ENCODE results near the gene RHOBTB1. TPM values are rescaled to one million over a fixed set of nuclear protein-coding genes. Genes with fewer than 3 reads are reported as not detected.

The RHOBTB1 gene
- total and polyA plus RNA-seq, 4 donors: 2.7 to 11.8 (median 4.9) TPM

DNA sequence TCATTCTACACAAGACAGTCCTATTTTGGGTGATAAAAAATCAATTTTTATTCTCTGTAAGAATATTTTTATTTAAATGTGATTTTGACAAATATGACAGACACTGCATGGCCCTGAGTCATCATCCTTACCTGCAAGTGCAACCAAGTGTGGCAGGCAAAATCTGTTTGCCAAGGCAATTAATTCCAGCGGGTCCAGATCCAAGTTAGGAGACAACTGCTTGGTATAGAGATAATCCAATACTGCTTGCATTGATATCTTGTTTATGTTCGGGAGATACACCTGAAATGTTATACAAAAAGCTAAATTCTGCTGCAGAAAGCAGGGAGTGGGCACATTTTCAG lies 66.2 kb downstream of the RHOBTB1 start (continued):
- TF ChIP-seq NR2F2 (IDR thresholded peaks at IDR 0.05) (no peak), FOXA1 (IDR thresholded peaks at IDR 0.05) (no peak), GABPA (IDR thresholded peaks at IDR 0.05 in 1 of 2, conservative IDR thresholded peaks at IDR 0.05 in 1 of 2) (no peak), HNF4G (IDR thresholded peaks at IDR 0.05) (no peak)
- TF ChIP-seq, protein P1, sequence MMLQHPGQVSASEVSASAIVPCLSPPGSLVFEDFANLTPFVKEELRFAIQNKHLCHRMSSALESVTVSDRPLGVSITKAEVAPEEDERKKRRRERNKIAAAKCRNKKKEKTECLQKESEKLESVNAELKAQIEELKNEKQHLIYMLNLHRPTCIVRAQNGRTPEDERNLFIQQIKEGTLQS (IDR thresholded peaks at IDR 0.05): no peak
- TF ChIP-seq, protein P2, sequence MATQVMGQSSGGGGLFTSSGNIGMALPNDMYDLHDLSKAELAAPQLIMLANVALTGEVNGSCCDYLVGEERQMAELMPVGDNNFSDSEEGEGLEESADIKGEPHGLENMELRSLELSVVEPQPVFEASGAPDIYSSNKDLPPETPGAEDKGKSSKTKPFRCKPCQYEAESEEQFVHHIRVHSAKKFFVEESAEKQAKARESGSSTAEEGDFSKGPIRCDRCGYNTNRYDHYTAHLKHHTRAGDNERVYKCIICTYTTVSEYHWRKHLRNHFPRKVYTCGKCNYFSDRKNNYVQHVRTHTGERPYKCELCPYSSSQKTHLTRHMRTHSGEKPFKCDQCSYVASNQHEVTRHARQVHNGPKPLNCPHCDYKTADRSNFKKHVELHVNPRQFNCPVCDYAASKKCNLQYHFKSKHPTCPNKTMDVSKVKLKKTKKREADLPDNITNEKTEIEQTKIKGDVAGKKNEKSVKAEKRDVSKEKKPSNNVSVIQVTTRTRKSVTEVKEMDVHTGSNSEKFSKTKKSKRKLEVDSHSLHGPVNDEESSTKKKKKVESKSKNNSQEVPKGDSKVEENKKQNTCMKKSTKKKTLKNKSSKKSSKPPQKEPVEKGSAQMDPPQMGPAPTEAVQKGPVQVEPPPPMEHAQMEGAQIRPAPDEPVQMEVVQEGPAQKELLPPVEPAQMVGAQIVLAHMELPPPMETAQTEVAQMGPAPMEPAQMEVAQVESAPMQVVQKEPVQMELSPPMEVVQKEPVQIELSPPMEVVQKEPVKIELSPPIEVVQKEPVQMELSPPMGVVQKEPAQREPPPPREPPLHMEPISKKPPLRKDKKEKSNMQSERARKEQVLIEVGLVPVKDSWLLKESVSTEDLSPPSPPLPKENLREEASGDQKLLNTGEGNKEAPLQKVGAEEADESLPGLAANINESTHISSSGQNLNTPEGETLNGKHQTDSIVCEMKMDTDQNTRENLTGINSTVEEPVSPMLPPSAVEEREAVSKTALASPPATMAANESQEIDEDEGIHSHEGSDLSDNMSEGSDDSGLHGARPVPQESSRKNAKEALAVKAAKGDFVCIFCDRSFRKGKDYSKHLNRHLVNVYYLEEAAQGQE (IDR thresholded peaks at IDR 0.05): no peak

DNA sequence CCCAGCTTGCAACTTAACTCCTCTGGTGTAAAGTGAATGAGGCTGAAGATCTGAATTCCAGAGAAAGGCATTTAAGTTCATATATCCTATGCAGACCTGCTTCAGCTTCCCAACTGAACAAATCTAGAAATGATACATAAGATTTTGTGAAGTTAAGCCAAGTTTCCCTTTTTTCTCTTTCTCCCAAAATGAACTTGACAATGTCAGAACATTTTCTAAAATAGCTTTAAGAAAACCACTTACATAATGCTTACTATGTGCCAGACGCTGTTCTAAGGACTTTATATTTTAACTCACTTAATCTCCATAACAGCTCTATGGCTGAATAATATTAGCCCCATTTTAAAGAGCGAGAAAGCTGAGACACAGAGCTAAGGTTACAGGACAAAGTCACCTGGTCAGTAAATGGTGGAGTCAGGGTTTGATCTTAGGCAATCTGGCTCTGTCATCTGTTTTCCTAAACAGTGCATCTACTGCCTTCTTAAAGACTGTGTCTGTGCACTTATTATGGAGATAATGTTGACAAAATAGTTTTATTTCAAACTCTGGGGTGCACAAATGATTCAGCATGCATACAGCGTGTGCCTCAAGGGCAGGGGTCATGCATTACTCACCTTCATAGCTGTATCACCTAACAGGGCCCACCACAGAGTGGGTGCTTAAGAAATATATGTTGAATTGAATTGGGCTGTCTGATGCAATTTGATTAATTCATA lies 66.8 kb downstream of the RHOBTB1 start:
- 86% methylated on average over 3 of the region's 3 CpGs for WGBS
- DNase-seq (ENCODE audit: low spot score): no peak
- TF ChIP-seq FOXA1 (IDR thresholded peaks at IDR 0.05) (no peak), EGR1 (IDR thresholded peaks at IDR 0.05; ENCODE audit: low read depth in 2 of 2) (no peak), RAD21 (IDR thresholded peaks at IDR 0.05) (no peak), HNF4G (IDR thresholded peaks at IDR 0.05) (no peak), TAF1 (conservative IDR thresholded peaks at IDR 0.05) (no peak), HNF4A (conservative IDR thresholded peaks at IDR 0.05) (no peak), NR2F2 (IDR thresholded peaks at IDR 0.05) (no peak), JUND (IDR thresholded peaks at IDR 0.05) (no peak), SP1 (IDR thresholded peaks at IDR 0.05) (no peak), FOXA2 (IDR thresholded peaks at IDR 0.05) (no peak), RXRA (IDR thresholded peaks at IDR 0.05) (no peak), GABPA (IDR thresholded peaks at IDR 0.05 in 1 of 2, conservative IDR thresholded peaks at IDR 0.05 in 1 of 2) (no peak)
- TF ChIP-seq, protein P3, sequence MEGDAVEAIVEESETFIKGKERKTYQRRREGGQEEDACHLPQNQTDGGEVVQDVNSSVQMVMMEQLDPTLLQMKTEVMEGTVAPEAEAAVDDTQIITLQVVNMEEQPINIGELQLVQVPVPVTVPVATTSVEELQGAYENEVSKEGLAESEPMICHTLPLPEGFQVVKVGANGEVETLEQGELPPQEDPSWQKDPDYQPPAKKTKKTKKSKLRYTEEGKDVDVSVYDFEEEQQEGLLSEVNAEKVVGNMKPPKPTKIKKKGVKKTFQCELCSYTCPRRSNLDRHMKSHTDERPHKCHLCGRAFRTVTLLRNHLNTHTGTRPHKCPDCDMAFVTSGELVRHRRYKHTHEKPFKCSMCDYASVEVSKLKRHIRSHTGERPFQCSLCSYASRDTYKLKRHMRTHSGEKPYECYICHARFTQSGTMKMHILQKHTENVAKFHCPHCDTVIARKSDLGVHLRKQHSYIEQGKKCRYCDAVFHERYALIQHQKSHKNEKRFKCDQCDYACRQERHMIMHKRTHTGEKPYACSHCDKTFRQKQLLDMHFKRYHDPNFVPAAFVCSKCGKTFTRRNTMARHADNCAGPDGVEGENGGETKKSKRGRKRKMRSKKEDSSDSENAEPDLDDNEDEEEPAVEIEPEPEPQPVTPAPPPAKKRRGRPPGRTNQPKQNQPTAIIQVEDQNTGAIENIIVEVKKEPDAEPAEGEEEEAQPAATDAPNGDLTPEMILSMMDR (IDR thresholded peaks at IDR 0.05; ENCODE audit: low read depth, low read length, missing input control): no peak
- TF ChIP-seq, protein P4, sequence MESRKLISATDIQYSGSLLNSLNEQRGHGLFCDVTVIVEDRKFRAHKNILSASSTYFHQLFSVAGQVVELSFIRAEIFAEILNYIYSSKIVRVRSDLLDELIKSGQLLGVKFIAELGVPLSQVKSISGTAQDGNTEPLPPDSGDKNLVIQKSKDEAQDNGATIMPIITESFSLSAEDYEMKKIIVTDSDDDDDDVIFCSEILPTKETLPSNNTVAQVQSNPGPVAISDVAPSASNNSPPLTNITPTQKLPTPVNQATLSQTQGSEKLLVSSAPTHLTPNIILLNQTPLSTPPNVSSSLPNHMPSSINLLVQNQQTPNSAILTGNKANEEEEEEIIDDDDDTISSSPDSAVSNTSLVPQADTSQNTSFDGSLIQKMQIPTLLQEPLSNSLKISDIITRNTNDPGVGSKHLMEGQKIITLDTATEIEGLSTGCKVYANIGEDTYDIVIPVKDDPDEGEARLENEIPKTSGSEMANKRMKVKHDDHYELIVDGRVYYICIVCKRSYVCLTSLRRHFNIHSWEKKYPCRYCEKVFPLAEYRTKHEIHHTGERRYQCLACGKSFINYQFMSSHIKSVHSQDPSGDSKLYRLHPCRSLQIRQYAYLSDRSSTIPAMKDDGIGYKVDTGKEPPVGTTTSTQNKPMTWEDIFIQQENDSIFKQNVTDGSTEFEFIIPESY (IDR thresholded peaks at IDR 0.05): no peak
- TF ChIP-seq, protein P5, sequence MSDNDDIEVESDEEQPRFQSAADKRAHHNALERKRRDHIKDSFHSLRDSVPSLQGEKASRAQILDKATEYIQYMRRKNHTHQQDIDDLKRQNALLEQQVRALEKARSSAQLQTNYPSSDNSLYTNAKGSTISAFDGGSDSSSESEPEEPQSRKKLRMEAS (IDR thresholded peaks at IDR 0.05): no peak
- TF ChIP-seq, protein P2 (IDR thresholded peaks at IDR 0.05): no peak
- TF ChIP-seq, protein P1 (IDR thresholded peaks at IDR 0.05): no peak
- Histone ChIP-seq H3K4me3 (ENCODE audit: low read depth in 1 of 3, low read length in 3 of 3) (no peak overlapping the region), H3K9me3 (ENCODE audit: control insufficient read depth in 4 of 4, low read length in 3 of 4) (no peaks in the 10 kb centered on the region), H3K27me3 (ENCODE audit: control insufficient read depth in 4 of 4, insufficient read depth in 4 of 4, low read length in 3 of 4) (no peaks in the 10 kb centered on the region), H3K27ac (ENCODE audit: low read depth in 1 of 2, low read length in 2 of 2) (no peak overlapping the region), H3K4me1 (ENCODE audit: control insufficient read depth in 4 of 4, insufficient read depth in 4 of 4, low read length in 3 of 4) (no peaks in the 10 kb centered on the region), H3K36me3 (ENCODE audit: control insufficient read depth in 4 of 4, insufficient read depth in 3 of 4, low read depth in 1 of 4, low read length in 3 of 4) (peaks cover 0 to 12% (median 0%) of the 10 kb centered on the region in 4 donors), H3K9ac (ENCODE audit: low read depth in 1 of 2, low read length in 2 of 2) (no peak overlapping the region)

Measured in liver (tissue), 9 donors.